Parietal lobe (tissue), 2 donors: ENCODE results near the gene NPHP1. TPM values are rescaled to one million over a fixed set of nuclear protein-coding genes. Genes with fewer than 3 reads are reported as not detected.

Experiments used
- small RNA-seq: library from RNA; depleted of rRNA; stranded (forward); fragments of <200 nt; gene quantifications from one replicate; pipeline ENCODE3, GENCODE V24; 2014; ENCODE audit warnings: low replicate concordance
- total RNA-seq: library from RNA; depleted of rRNA; stranded (reverse); fragments of >200 nt; gene quantifications from one replicate; pipeline ENCODE4 v1.2.3, GENCODE V29; 2014

NPHP1 gene
- 6.3 TPM for total RNA-seq

DNA sequence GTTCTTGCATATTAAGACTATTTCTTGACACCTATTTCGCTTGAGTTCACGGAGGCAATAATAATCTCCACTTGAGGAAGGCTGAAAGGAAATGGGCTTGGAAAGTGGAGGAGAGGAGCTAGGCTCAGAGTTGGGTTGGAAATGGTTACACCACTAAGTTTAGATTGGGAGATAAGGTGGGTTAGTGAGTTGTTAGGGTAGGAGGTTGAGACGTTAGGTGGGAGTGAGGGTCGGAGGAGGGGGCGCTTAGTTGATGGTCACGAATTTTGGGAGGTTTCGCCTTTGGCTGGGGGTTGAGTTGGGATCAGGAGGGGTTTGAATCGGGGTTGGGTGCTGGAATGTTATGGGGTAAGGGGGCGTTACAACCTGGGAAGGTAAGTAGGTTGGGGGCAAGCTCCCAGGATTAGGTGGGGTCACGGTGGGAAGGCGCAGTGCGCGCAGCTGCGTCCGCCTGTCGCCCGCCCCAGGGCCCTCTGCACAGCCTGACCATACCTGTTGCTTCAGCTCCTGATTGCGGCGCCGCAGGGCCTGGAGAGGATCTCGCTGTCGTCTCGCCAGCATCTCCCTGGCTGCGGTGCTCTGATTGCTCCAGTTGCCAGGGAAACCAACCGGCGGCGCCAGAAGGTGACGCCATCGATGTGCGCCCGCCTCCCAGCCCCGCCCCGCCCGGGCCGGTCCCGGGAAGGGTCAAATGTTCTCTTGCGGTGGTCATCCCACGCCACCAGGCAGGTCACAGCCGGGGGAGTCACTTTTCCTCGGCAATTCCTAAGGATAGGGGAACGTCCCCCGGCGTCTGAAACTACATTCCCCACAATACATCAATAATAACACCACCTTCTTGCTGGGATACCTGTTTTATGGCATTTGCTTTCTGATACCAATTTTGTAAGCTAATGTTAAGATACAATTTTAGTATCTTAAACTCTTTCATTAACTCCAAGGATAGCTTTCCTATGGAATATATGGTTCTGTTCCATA, at the start of gene NPHP1:
NPHP1 (minus strand) TSS at position 606 of the 978 bp plus-strand sequence; CDS start at position 561, 45 bp downstream.

DNA sequence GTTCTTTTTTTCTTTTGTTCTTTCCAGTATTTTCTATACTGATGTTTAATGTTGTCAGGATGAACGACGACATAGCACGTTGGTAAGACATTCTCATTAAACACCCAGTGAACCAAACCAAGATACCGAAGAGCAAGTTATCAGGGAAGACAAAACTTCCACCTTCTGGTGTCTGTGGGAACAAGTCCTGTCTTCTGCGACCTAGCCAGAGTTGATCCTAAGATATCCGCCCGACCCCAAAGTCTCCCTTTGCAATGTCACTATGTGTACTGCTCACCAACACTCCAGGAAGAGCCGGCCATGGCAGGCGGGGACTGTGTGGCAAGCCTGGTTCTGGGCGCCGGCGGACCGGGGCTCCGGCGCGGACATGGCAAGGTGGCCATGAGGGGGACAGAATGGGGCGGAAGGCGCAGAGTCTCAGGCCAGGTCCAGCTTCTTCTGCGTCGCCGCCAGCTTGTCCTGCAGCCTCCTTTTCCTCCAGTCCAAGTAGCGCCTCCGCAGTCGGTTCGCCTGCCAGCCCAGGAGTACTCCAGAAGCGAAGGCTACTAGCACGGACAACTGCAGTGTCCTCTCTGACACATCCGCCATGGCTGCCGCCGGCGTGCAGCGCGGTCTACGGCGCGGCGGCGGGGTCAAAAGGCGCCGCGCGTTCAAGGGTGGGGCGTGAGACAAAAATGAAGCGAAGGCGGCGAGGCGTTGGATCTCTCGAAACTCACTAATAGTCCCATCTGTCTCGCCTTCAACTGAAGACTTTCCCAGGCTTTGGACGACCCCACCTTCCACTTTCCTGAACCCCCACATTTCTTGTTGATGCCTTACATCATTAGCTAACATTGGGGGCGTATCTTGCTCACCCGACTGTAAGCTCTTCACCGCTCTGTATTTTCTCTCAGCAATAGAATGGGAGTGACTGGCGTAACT, 7.4 kb upstream of the NPHP1 start, which contains the start of gene MTLN:
MTLN (minus strand) TSS at position 610 of the 921 bp plus-strand sequence; CDS start at position 588, 22 bp downstream.

GRCh38 chr2:110115291-110116032, 89.4 kb downstream of the NPHP1 start, which contains the start of gene MALL:
Gene MALL, minus strand, starts transcription at chr2:110115822. Its CDS starts 30 bp downstream, at chr2:110115792.

Small RNA genes within 50 kb of the gene (small RNA-seq; reads per million reads assigned to genes)
- not detected for gene MIR4436B1

Other genes with a start within 250 kb of the NPHP1 start
- gene MALL, start 89.2 kb downstream of the NPHP1 start, total RNA-seq = 1.3 TPM
- gene MTLN, start 7.5 kb upstream of the NPHP1 start, total RNA-seq = 27.9 TPM